ENCODE results near the gene RYR2.

RYR2 gene

GRCh38 chr1:237197470-237198425 is 155.8 kb downstream of the RYR2 start:
- no peak for DNase-seq (ENCODE audit: low read depth)

GRCh38 chr1:237199026-237199425 is 157.0 kb downstream of the RYR2 start:
- no peak for DNase-seq (ENCODE audit: low read depth)

- DNase-seq (ENCODE audit: low read depth): no peak
Measured at GRCh38 chr1:237201155-237201554, 159.2 kb downstream of the RYR2 start.

GRCh38 chr1:237204841-237205240 is 162.9 kb downstream of the RYR2 start:
- DNase-seq (ENCODE audit: low read depth): no peak

- no peak for DNase-seq (ENCODE audit: low read depth)
Measured at GRCh38 chr1:237205400-237206064, 163.5 kb downstream of the RYR2 start.

GRCh38 chr1:237206065-237206414 is 164.1 kb downstream of the RYR2 start:
- no peak for DNase-seq (ENCODE audit: low read depth)

- DNase-seq (ENCODE audit: low read depth): no peak
Measured at GRCh38 chr1:237211031-237211430, 169.0 kb downstream of the RYR2 start.

- DNase-seq (ENCODE audit: low read depth): no peak
Measured at GRCh38 chr1:237211540-237211939, 169.6 kb downstream of the RYR2 start.

- no peak for DNase-seq (ENCODE audit: low read depth)
Measured at GRCh38 chr1:237219751-237220642, 178.0 kb downstream of the RYR2 start.

- no peak for DNase-seq (ENCODE audit: low read depth)
Measured at GRCh38 chr1:237223419-237223818, 181.4 kb downstream of the RYR2 start.

- no peak for DNase-seq (ENCODE audit: low read depth)
Measured at GRCh38 chr1:237226177-237226944, 184.4 kb downstream of the RYR2 start.

- no peak for DNase-seq (ENCODE audit: low read depth)
Measured at GRCh38 chr1:237227476-237227875, 185.5 kb downstream of the RYR2 start.

GRCh38 chr1:237228421-237228820 is 186.4 kb downstream of the RYR2 start:
- no peak for DNase-seq (ENCODE audit: low read depth)

GRCh38 chr1:237229333-237229732 is 187.3 kb downstream of the RYR2 start:
- no peak for DNase-seq (ENCODE audit: low read depth)

- DNase-seq (ENCODE audit: low read depth): no peak
Measured at GRCh38 chr1:237232501-237232900, 190.5 kb downstream of the RYR2 start.

GRCh38 chr1:237235091-237235490 is 193.1 kb downstream of the RYR2 start:
- no peak for DNase-seq (ENCODE audit: low read depth)

- DNase-seq (ENCODE audit: low read depth): no peak
Measured at GRCh38 chr1:237237721-237238120, 195.7 kb downstream of the RYR2 start.

- DNase-seq (ENCODE audit: low read depth): no peak
Measured at GRCh38 chr1:237239248-237239647, 197.3 kb downstream of the RYR2 start.

GRCh38 chr1:237241038-237241437 is 199.1 kb downstream of the RYR2 start:
- no peak for DNase-seq (ENCODE audit: low read depth)

GRCh38 chr1:237244778-237245177 is 202.8 kb downstream of the RYR2 start:
- no peak for DNase-seq (ENCODE audit: low read depth)

- DNase-seq (ENCODE audit: low read depth): no peak
Measured at GRCh38 chr1:237247442-237247841, 205.5 kb downstream of the RYR2 start.

GRCh38 chr1:237249120-237249519 is 207.1 kb downstream of the RYR2 start:
- no peak for DNase-seq (ENCODE audit: low read depth)
